Neuron (in vitro differentiated cells): ENCODE data around the gene DRC1.

Source experiments
- H2AFZ ChIP-seq: one replicate; pipeline ENCODE4 v1.6.1; 2013; ENCODE audit warnings: low read depth, mild to moderate bottlenecking, inconsistent platforms, low read length, moderate library complexity
- H3K27me3 ChIP-seq: one replicate; pipeline ENCODE4 v1.6.1; 2013; ENCODE audit warnings: low read length; ENCODE audit not compliant: insufficient read depth
- H3K36me3 ChIP-seq: one replicate; pipeline ENCODE4 v1.6.1; 2013; ENCODE audit warnings: low read length; ENCODE audit not compliant: insufficient read depth
- H3K4me1 ChIP-seq: one replicate; pipeline ENCODE4 v1.6.1; 2013; ENCODE audit warnings: low read length; ENCODE audit not compliant: insufficient read depth
- H3K4me3 ChIP-seq: 2 replicates; pipeline ENCODE4 v1.5.1; 2013; ENCODE audit warnings: mild to moderate bottlenecking, low read length, moderate library complexity
- H3K9me3 ChIP-seq: one replicate; pipeline ENCODE4 v1.6.1; 2013; ENCODE audit warnings: low read length

Gene DRC1

DNA sequence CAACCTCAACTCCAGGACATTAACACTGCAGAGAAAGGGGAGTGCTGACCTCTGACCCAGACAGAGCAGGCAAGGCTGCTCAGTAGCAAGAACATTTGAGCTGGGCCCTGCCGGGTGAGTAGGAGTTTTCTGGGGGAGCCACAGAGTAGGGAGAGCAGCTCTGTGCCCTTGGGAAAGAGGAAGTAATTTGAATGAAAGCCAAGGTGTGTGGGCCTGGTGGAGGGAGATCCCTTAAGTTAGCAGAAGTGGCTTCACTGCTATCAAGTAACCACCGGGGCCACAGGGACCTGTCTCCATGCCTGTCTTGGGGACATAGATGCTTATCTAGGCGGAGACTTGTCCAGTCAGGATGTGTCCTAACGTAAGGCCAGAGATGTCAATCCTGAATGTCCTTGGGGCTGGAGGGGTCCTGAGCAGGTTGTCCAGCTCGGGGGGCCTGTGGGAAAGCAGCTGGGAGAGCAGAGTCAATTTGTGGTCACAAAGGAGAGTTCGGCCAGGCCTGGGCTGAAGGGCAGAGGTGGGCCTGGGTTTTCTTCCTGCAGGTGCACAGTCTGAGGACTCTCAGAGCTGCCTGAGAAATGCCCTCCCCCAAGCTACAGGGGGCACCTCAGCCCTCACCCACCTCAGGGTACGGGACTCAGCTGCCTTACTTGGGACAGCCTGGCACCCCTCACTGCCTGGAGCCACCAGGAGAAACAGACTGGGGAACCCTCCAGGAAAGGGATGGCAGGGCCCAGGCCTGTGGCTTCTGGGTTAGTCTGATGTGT lies 91.2 kb downstream of the DRC1 start:
- peaks cover 7% of the 10 kb centered on the region for H3K4me1 ChIP-seq
- H2AFZ ChIP-seq: no peak overlapping the region
- H3K27me3 ChIP-seq: no peaks in the 10 kb centered on the region

DNA sequence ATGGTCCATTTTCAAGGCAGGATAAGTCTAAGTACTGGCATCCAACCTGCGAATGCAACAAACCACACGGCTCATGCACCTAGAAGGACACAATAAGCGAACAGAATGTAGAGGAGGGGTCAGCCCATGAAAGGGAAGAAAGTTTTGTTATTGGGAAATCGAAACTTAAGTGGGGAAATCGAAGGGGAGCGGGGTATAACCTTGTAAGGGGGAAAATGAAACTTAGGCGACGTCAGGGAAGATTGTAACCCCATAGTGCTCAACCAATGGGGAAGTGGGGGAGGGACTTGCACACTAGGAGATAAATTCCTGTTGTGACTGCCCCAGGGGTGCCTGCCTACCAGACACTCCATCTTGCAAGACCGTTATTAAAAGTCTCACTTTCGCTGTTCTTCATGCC lies 91.8 kb downstream of the DRC1 start:
- no peak overlapping the region for H2AFZ ChIP-seq
- no peaks in the 10 kb centered on the region for H3K36me3 ChIP-seq
- H3K4me1 ChIP-seq: peaks cover 7% of the 10 kb centered on the region
- no peak overlapping the region for H3K4me3 ChIP-seq
- H3K9me3 ChIP-seq: peaks cover 4% of the 10 kb centered on the region
- no peaks in the 10 kb centered on the region for H3K27me3 ChIP-seq

More for the DNA sequence above, 91.2 kb downstream of the DRC1 start:
- no peak overlapping the region for H3K4me3 ChIP-seq
- H3K9me3 ChIP-seq: peaks cover 4% of the 10 kb centered on the region
- no peaks in the 10 kb centered on the region for H3K36me3 ChIP-seq

DNA sequence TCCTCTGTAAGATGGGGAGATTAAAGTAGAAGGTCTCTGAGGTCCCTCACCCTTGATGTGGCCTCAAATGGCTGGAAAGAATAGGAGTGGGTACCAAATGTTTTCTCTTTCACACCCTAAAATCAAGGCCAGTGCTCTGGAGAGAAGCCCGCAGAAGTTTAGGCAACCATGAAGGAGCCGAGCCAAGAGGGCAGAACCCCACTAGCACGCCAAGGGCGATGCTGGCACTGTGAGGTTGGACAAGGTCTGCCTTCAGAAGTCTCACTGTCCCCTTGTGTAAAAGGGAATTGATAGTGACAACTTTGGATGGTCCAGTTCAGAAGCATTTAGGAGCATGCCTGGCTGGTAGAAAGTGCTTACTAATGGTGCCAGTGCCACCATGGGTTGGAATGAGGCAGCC lies 92.5 kb downstream of the DRC1 start:
- H3K4me1 ChIP-seq: peaks cover 7% of the 10 kb centered on the region
- H3K36me3 ChIP-seq: no peaks in the 10 kb centered on the region
- no peaks in the 10 kb centered on the region for H3K27me3 ChIP-seq
- no peak overlapping the region for H2AFZ ChIP-seq
- no peak overlapping the region for H3K4me3 ChIP-seq
- H3K9me3 ChIP-seq: peaks cover 4% of the 10 kb centered on the region

DNA sequence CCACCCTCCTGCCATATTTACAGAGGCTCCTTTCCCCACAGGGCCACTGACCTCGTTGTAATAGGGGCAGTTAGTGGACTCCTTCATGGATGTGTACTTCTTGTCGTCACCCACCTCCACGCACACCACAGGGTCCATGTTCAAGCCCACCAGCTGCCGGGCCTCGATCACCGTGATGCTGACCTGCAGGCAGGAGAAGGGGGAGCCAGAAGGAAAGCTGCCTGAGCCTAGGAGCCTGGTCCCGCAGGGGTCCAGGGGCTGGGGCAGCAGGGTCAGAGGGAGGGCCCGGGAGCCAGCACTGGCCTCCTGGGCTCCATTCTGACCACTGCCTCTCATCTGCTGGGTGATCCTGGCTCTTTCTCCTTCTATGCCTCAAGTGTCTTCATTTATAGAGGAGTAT lies 93.2 kb downstream of the DRC1 start:
- H2AFZ ChIP-seq: no peak overlapping the region
- peaks cover 7% of the 10 kb centered on the region for H3K4me1 ChIP-seq
- H3K9me3 ChIP-seq: peaks cover 4% of the 10 kb centered on the region
- H3K4me3 ChIP-seq: no peak overlapping the region
- no peaks in the 10 kb centered on the region for H3K27me3 ChIP-seq
- H3K36me3 ChIP-seq: no peaks in the 10 kb centered on the region

DNA sequence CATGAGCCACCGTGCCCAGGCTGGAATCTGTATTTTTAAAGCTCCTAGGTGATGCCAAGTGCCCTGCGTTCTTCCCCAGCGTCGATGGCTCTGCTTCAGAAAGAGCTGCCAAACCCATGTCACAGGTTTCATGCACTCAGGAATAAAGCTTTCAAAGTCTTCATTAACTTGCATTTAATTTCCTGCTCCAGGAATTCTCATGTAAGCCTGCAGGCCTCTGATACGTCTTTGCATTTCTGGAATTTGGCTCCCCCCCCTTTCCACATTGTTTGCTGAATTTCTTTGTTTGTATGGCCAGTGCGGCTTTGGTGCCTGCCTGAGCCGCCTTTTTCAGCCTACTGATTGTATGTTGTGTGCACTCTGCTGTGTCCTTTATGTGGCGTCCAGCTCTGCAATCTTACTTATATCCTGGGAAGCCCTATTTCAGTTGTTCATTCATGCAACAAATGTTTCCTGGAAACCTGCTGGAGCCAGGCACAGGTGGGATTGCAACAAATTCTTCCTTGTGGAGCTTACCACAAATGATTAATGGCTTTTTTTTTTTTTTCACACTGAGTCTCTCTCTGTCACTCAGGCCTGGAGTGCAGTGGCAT lies 94.1 kb downstream of the DRC1 start:
- H3K36me3 ChIP-seq: no peaks in the 10 kb centered on the region
- H3K4me3 ChIP-seq: no peak overlapping the region
- no peak overlapping the region for H2AFZ ChIP-seq
- H3K4me1 ChIP-seq: peaks cover 7% of the 10 kb centered on the region
- H3K9me3 ChIP-seq: peaks cover 4% of the 10 kb centered on the region
- H3K27me3 ChIP-seq: no peaks in the 10 kb centered on the region

DNA sequence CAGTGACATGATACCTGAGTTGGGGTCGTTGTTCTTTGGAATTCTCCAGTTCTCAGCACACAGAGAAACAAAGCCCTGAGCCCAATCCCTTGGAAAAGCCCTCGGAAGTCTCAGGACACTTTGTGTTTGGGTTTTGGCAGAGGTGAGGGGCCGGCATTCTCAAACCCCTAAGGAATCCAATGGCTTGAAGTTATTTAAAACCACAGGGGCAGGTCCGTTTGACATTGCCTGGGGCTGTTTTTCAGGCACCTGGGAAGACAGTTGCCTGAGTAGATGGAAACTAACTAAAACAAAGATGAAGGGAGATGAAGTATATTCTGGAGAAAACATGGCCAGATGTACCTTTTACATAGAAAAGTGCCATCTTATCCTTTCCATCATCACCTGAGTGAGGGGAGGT lies 98.7 kb downstream of the DRC1 start:
- Histone ChIP-seq H3K4me3 (no peak overlapping the region), H3K4me1 (peaks cover 14% of the 10 kb centered on the region), H2AFZ (no peak overlapping the region), H3K9me3 (no peaks in the 10 kb centered on the region), H3K36me3 (no peaks in the 10 kb centered on the region), H3K27me3 (no peaks in the 10 kb centered on the region)

DNA sequence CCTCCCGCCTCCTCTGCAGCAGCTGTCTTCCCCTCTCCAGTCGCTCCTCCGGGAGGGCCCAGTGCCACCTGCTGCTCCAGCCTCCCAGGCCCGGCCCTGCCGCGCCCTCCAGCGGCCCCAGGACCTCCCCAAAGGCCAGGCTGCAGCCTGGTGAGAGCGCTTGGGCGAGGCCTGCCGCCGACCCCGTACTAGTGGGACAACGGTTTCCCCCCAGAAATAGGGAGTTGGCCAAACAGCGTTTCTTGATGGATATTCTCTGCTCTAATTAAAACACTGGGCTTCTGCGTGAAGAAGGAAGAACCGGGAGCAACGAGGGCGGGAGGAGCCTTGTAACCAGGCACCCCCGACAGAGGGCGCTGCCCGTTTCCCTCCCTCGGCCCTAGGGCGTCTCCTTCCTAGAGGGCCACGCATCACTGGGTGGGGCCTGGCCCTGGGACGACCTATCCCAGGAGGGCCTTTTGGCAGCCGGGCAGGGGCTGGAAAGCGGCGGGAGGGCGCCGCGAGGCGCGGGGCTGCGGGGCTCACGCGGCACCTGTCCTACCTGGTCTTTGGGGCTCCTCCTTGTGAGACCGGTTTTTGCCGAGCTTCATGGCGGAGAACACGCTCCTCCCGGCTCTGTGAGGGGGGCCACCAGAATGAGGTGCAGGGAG lies 101.6 kb downstream of the DRC1 start:
- Histone ChIP-seq H3K36me3 (no peaks in the 10 kb centered on the region), H3K9me3 (no peaks in the 10 kb centered on the region), H3K4me1 (peaks cover 21% of the 10 kb centered on the region), H3K27me3 (no peaks in the 10 kb centered on the region), H3K4me3 (no peak overlapping the region), H2AFZ (no peak overlapping the region)

DNA sequence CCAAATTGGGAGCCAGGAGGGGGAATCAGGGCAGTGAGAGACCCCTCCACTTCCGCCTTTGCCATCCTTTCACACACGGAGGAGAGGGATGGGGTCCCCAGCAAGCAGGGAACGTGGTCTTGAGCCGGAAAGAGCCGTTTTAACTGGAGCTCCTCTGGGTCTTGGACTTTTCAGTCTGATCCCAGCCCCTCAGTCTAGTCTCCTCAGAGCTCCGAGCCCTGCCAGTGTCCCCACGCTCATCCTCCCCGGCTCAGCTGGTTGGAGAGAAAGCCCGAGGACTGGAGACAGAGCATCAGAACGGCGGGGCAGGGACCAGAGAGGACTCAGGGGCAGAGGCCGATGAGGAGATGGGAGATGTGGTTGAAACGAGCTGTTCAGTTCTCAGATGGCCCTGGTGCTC lies 102.3 kb downstream of the DRC1 start:
- Histone ChIP-seq H3K9me3 (no peaks in the 10 kb centered on the region), H3K36me3 (no peaks in the 10 kb centered on the region), H3K27me3 (no peaks in the 10 kb centered on the region), H3K4me1 (peaks cover 21% of the 10 kb centered on the region), H3K4me3 (no peak overlapping the region), H2AFZ (no peak overlapping the region)

DNA sequence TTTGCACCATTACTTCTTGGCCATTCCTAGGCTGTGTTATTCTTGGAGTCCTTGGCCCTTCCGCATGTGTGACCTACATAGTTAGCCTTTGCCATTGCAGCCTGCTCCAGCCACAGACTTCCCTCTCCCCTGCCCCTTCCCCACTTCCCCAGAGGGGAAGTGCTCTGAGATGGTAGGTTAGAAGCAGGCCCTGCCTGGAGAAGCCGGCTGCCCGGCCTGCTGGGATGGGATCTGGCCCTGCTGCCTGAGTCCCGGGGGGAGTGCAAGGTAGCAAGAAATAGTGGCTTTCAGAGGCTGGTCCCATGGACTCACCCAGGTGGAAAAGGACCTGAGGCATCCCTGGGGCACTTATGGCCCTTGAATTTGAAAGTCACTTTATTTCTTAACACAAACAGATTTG lies 104.6 kb downstream of the DRC1 start:
- Histone ChIP-seq H3K36me3 (no peaks in the 10 kb centered on the region), H3K4me1 (peaks cover 21% of the 10 kb centered on the region), H3K27me3 (no peaks in the 10 kb centered on the region), H3K9me3 (no peaks in the 10 kb centered on the region), H3K4me3 (no peak overlapping the region), H2AFZ (no peak overlapping the region)
